Gastroesophageal sphincter (tissue), 3 donors: ENCODE measurements around the gene TMEM117.

Source experiments
- EP300 ChIP-seq: sonication (generic); formaldehyde crosslinking; IDR thresholded peaks from one replicate; pipeline ENCODE4 v1.6.1; 2017; ENCODE audit warnings: antibody characterized with exemption, mild to moderate bottlenecking
- POLR2A ChIP-seq, 2 donors: fragments of 450-650 bp; IDR thresholded peaks; one replicate each; pipeline ENCODE4 v1.6.1; 2017; ENCODE audit warnings: antibody characterized with exemption in 2 of 2, mild to moderate bottlenecking in 2 of 2, moderate library complexity in 1 of 2
- POLR2AphosphoS5 ChIP-seq: sonication (generic); formaldehyde crosslinking; IDR thresholded peaks from one replicate; pipeline ENCODE4 v1.6.1; 2017; ENCODE audit warnings: antibody characterized with exemption
- TF ChIP-seq, protein P1 (sequence below), 4 experiments: fragments of 200-600 bp in 2 of 4; fragments of 450-650 bp in 2 of 4; sonication (generic) in 1 of 4; IDR thresholded peaks; one replicate each; pipeline ENCODE4 v1.5.1; 2017 to 2019; ENCODE audit warnings: antibody characterized with exemption in 4 of 4, mild to moderate bottlenecking in 2 of 4, moderate library complexity in 2 of 4

DNA sequence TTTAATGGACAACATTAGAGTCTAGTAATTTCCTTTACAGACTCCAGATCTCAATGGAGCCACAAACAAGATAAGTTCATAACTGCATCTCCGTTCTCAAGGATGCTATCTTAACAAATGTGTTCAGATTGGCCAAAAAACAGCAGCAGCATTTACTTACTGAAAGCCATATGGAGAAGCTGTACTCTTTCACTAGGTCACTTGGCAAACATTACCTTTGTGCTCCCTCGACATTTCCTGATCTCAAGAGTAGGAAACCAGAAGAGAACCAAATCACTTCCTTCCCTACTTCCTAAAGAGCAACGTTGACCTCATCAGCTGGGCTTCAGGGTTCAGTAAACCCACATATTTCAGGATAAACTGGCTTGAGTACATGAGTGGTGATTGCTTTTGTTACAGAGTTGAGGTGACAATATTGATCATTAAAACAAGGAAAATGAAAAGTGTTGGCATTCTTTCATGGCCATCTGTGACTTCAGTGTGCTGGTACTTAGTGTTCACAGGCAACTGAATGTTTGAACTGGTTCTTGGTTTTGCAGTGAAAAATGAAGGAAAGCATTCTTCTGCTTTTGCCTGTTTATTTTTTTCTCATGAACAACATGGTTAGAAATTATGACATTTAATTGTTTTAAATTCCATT is 449.6 kb downstream of the TMEM117 start:
- TF ChIP-seq, protein P1, sequence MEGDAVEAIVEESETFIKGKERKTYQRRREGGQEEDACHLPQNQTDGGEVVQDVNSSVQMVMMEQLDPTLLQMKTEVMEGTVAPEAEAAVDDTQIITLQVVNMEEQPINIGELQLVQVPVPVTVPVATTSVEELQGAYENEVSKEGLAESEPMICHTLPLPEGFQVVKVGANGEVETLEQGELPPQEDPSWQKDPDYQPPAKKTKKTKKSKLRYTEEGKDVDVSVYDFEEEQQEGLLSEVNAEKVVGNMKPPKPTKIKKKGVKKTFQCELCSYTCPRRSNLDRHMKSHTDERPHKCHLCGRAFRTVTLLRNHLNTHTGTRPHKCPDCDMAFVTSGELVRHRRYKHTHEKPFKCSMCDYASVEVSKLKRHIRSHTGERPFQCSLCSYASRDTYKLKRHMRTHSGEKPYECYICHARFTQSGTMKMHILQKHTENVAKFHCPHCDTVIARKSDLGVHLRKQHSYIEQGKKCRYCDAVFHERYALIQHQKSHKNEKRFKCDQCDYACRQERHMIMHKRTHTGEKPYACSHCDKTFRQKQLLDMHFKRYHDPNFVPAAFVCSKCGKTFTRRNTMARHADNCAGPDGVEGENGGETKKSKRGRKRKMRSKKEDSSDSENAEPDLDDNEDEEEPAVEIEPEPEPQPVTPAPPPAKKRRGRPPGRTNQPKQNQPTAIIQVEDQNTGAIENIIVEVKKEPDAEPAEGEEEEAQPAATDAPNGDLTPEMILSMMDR (IDR thresholded peaks at IDR 0.05), result no peak
- no peak for TF ChIP-seq EP300
- no peak for TF ChIP-seq POLR2A (IDR thresholded peaks at IDR 0.05)
- no peak for TF ChIP-seq POLR2AphosphoS5
